Raji (cell line): ENCODE results near the gene RORC.

ENCODE experiments used
- POLR2A ChIP-seq: IDR thresholded peaks from 2 replicates; pipeline ENCODE4 v1.6.1; 2011; ENCODE audit warnings: low read depth, low read length, control low read depth; ENCODE audit not compliant: insufficient read depth

RORC gene

GRCh38 chr1:151819976-151820623 lies 11.5 kb downstream of the RORC start:
- TF ChIP-seq POLR2A = no peak

DNA sequence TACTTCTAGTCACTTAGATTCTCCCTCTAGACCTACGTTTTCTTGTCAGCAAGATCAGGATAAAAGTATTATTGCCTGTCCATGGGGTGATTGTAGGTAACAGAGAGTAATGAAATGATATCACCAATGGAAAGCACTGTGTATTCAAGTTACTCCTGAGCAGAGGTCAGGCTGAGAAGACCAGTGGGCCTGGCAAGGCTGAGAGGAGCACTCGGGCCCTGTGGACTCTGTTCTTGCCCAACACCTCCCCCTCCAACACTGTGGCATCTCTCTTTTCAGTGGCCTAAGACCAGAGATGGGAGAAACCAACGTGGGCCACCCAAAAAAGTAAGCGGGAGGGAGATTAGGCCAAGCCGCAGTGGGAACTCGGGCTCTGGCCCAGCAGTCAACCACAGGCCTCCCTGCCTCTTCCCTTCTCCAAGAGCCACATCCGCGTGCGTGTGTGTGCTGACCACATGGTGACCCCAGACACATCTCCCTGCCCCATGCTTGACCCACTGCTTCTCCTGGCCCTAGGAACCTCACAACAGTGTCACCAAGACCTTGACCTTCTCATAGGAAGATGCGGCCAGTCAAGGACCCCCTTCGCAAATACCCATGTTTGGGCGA lies 12.3 kb downstream of the RORC start:
- no peak for TF ChIP-seq POLR2A

DNA sequence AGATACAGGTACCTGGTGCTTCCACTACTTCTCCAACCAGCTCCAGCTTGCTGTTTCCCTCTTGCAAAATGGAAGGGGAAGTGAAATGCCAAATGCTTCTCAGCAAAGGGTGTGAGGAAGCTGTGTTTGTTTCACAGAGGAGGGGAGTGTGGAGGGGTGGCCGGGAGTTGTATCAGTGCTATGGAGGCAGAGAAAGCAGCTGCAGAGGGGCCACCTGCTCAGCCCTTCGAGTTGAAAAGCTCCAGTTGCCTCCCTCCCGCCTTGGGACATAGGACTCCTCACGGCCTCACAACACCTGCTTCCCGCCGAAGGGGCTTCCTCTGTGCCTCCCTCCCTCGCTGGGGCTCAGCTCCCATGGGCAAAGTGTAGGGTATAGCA lies 14.3 kb downstream of the RORC start:
- TF ChIP-seq POLR2A = no peak

DNA sequence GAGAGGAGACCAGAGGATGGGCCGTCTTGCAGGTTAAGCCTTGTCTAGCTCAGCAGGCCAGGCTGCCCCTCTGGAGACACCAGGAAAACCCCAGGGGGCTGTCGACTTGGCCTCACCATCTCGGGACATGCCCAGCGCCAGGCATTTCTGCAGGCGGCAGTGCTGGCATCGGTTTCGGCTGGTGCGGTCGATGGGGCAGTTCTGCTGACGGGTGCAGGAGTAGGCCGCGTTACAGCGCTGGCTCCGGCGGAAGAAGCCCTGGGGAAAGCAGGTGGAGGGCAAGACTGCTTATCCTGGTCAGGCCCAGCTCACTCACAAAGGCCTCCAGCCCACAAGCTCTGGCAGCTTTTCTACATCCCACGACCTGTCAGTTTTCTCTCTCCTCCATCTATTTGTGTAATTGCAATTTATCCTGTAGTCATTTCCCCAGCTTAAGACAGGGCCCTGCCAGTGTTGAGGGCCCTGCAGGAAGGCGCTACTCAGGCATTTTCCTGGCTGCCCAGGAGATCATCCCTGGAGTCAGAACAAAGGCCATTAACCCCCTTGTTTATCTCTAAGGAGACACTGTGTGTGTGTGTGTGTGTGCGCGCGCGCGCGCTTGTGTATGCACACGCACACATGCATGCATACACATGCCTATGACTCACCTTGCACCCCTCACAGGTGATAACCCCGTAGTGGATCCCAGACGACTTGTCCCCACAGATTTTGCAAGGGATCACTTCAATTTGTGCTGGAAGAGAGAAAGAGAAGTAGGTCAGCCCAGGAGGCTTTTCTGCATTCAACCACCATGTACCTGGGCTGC lies 14.9 kb downstream of the RORC start:
- no peak for TF ChIP-seq POLR2A

DNA sequence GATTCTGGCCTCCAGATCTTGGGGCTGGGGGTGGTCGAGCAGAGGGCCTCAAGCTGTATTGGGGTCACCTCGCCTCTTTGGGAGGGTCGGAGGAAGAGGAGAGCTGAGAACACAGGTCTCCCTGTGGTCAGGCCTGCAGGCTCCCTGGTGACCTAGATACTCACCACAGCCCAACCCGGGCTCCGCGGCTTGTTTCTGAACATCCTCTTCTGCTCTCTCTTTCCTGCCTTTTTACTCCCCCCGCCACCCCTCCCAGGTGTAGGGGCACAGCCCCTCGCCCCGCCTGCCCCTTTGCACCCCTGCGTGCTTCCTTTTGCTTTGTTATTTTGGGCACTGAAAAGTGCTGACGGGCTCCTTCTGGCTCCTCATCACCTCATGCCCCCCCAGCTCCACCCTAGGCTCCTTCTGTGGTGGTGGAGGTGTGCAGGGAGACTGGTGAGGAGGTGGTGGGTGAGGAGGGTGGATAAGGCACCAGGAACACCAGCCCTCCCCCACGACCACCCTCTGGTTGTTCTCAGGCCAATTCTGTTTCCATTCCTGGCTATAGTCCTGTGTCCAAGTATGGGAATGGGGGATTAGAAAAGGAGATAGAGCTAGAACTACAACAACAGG lies 15.8 kb downstream of the RORC start:
- no peak for TF ChIP-seq POLR2A

DNA sequence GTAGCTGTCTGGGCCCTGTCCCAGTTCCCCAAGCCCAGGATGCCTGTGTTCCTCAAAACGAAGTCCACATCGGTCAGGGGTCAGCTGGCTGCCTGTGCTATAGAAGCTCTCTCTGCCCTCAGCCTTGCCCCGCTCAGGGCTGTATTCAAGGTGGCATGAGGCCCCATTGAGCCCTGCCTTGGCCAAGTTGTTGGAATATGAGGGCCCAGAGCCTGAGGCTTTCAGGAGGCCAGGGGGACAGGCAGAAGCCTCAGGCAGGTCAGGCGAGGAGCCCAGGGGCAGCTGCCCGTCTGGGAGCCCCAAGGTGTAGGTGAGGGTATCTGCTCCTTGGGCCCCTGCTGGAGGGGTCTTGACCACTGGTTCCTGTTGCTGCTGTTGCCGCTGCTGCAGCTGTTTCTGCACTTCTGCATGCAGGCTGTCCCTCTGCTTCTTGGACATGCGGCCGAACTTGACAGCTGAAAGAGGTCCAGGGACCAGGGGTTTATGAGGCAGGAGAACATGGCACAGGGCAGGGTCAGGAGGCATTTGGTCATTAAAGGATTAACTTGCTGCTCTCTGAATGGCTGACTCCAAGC lies 16.5 kb downstream of the RORC start:
- TF ChIP-seq POLR2A = no peak

DNA sequence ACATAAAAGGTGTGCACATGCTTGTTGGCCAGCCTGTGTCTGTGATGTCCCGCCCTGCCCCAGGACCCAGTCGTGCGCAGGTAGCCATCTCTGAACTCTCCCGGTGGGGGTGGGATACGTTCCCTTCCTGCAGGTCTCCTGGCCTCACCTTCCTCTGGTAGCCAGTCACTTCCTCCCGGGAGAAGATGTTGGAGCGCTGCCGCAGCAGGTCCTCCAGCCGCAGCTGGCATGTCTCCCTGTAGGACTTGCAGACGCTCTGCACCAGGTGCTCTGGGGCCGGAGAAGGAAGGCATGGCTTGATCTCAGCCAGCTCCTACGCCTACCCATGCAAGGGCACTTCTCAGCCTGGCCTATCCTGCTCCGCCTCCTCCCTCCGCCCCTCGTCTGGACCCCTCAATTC lies 17.2 kb downstream of the RORC start:
- no peak for TF ChIP-seq POLR2A

GRCh38 chr1:151813271-151813977 lies 18.2 kb downstream of the RORC start:
- TF ChIP-seq POLR2A = no peak

DNA sequence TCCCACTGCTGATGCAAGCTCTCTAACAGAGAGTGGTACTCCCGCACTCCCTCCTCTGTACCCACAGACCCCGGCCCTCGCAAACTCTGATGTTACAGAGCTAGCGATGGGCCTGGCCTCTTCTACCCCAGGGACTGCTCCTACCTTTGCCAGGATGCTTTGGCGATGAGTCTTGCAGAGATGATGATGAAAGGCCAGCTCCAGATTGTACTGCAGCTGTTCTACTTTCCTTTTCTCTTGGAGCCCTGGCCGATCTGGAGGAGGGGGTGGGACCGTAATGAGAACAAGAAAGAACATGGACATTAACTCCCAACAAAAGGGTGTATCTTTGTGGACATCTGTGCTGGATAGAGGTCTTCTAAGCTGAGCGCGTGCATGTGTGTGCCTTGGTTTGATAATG lies 20.4 kb downstream of the RORC start:
- TF ChIP-seq POLR2A = no peak

- no peak for TF ChIP-seq POLR2A
Observed at GRCh38 chr1:151809985-151810556, 21.5 kb downstream of the RORC start.

- TF ChIP-seq POLR2A = no peak
Observed at GRCh38 chr1:151809290-151809984, 22.2 kb downstream of the RORC start.

GRCh38 chr1:151807766-151808165 lies 23.8 kb downstream of the RORC start:
- TF ChIP-seq POLR2A = no peak

DNA sequence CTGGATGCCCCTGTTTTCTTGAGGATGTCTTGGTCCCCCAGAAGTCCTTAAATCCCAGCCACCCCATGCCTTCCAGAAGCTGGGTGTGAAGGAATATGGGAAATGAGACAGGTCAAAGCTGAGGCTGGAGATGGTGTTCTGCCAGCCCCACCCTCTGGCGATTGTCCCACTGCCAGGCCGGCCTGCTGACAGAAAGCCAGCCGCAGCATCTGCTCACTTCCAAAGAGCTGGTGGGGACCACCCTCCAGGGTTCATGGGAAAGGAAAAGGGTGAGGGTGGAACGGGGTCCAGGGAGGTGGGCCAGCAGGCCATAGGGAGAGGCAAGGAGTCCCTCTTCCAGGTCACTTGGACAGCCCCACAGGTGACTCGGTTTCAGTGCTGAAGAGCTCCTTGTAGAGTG lies 24.5 kb downstream of the RORC start:
- no peak for TF ChIP-seq POLR2A

DNA sequence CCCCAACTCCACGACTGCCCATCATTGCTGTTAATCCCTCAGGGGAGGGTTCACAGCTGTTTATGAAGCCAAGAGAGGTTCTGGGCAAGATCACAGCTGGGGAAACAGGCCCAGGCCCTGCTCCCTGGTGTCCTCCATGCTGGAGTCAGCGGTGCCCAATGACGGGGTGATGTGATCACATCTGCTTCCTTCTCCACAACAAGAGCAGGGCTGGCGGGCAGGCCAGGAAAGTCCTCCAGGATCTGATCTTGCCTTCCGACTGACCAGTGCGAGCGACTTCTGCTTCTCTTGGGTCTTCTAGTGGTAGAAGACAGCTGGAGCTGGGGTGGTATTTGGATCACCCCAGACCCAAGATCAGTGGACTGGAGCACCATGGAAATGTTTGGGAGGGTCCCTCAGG lies 25.4 kb downstream of the RORC start:
- no peak for TF ChIP-seq POLR2A

GRCh38 chr1:151805066-151805820 lies 26.4 kb downstream of the RORC start, which contains the start of gene LINGO4:
TSS of gene LINGO4 (minus strand) at chr1:151805419. CDS start at chr1:151802704, 2,715 bp downstream.
- TF ChIP-seq POLR2A = no peak
